ENCODE results near the gene ZFYVE1. TPM values are rescaled to one million over a fixed set of nuclear protein-coding genes. Genes with fewer than 3 reads are reported as not detected.

Gene ZFYVE1
- total and polyA plus RNA-seq, 2 of the 13 experiments (the other 11 are each of a cell fraction or from before 2014, with no cell fraction given) = 2.6 to 5.3 TPM

- TF ChIP-seq ZBED4 (CRISPR knock-in tag; IDR thresholded peaks at IDR 0.05; ENCODE audit: borderline replicate concordance) (peak; percentile 48; the same call in 1 of the 2 replicates), ZNF724P (CRISPR knock-in tag; IDR thresholded peaks at IDR 0.05; ENCODE audit: borderline replicate concordance) (no peak), TAF1 (CRISPR knock-in tag; IDR thresholded peaks at IDR 0.05) (peak; percentile 97), NFE2L1 (CRISPR knock-in tag; IDR thresholded peaks at IDR 0.05; ENCODE audit: borderline replicate concordance) (no peak), NR1H2 (CRISPR knock-in tag; IDR thresholded peaks at IDR 0.05; ENCODE audit: borderline replicate concordance, low read depth) (no peak), ZFP37 (CRISPR knock-in tag; IDR thresholded peaks at IDR 0.05; ENCODE audit: borderline replicate concordance) (no peak), SMARCC2 (IDR thresholded peaks at IDR 0.05) (no peak), NCOA2 (CRISPR knock-in tag; IDR thresholded peaks at IDR 0.05) (peak; percentile 60), CC2D1A (CRISPR knock-in tag; IDR thresholded peaks at IDR 0.05) (no peak), NFIB (CRISPR knock-in tag; IDR thresholded peaks at IDR 0.05; ENCODE audit: borderline replicate concordance) (no peak), ZNF558 (CRISPR knock-in tag; IDR thresholded peaks at IDR 0.05; ENCODE audit: borderline replicate concordance) (peak; percentile 97; the same call in 1 of the 2 replicates), AHR (CRISPR knock-in tag; IDR thresholded peaks at IDR 0.05) (peak; percentile 81; the same call in 1 of the 2 replicates), ZNF431 (CRISPR knock-in tag; IDR thresholded peaks at IDR 0.05; ENCODE audit: borderline replicate concordance, low read depth) (peak; percentile 88; the same call in 1 of the 2 replicates), HNRNPUL1 (IDR thresholded peaks at IDR 0.05; ENCODE audit: low read depth, low read length) (no peak), NR3C1 (CRISPR knock-in tag; IDR thresholded peaks at IDR 0.05) (no peak), MTA3 (CRISPR knock-in tag; IDR thresholded peaks at IDR 0.05) (no peak), ZBTB34 (CRISPR knock-in tag; IDR thresholded peaks at IDR 0.05) (no peak), ZNF136 (CRISPR knock-in tag; IDR thresholded peaks at IDR 0.05; ENCODE audit: low read depth) (no peak), LRRFIP1 (CRISPR knock-in tag; conservative IDR thresholded peaks at IDR 0.05) (no peak), ZNF570 (CRISPR knock-in tag; IDR thresholded peaks at IDR 0.05; ENCODE audit: borderline replicate concordance) (no peak)
Observed at GRCh38 chr14:73058224-73058921, 31.5 kb upstream of the ZFYVE1 start, which contains the start of gene RBM25 (continued).

All from HepG2 (cell line).